GM12865 (cell line): ENCODE results near the gene TEX29.

Experiments used
- DNase-seq: peaks from one replicate; pipeline ENCODE4 v3.0.0; 2010; ENCODE audit warnings: low read depth
- H3K4me3 ChIP-seq: 2 replicates; pipeline ENCODE4 v1.5.1; 2011; ENCODE audit warnings: mild to moderate bottlenecking, low read depth, low read length, control low read depth
- TF ChIP-seq, protein P1 (sequence below): IDR thresholded peaks from 2 replicates; pipeline ENCODE4 v1.5.1; 2011; ENCODE audit warnings: low read length, control low read depth, low read depth, inconsistent platforms; ENCODE audit not compliant: insufficient read depth; ENCODE audit errors: missing control alignments

The TEX29 gene

DNA sequence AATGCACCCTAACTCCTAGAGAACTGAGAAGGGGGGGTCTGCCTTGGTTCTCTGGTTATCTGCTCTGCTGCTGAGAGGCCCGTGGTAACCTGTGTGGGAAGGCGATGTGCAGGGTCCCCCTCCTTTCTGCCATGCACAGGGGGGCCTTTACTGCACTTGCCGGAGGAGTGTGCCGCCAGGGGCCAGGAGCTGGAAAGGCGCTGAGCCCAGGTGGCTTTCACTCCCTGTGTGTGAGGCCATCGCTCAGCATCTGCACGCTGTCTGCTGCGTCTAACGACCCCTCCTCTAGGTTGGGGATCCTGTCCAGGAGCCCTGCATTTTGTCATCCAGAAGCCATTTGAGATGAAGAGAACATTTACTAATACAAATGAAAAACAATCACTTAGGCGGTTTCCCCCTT lies 37.0 kb upstream of the TEX29 start:
- H3K4me3 ChIP-seq = no peak overlapping the region
- DNase-seq = no peak
- TF ChIP-seq, protein P1, sequence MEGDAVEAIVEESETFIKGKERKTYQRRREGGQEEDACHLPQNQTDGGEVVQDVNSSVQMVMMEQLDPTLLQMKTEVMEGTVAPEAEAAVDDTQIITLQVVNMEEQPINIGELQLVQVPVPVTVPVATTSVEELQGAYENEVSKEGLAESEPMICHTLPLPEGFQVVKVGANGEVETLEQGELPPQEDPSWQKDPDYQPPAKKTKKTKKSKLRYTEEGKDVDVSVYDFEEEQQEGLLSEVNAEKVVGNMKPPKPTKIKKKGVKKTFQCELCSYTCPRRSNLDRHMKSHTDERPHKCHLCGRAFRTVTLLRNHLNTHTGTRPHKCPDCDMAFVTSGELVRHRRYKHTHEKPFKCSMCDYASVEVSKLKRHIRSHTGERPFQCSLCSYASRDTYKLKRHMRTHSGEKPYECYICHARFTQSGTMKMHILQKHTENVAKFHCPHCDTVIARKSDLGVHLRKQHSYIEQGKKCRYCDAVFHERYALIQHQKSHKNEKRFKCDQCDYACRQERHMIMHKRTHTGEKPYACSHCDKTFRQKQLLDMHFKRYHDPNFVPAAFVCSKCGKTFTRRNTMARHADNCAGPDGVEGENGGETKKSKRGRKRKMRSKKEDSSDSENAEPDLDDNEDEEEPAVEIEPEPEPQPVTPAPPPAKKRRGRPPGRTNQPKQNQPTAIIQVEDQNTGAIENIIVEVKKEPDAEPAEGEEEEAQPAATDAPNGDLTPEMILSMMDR = no peak

DNA sequence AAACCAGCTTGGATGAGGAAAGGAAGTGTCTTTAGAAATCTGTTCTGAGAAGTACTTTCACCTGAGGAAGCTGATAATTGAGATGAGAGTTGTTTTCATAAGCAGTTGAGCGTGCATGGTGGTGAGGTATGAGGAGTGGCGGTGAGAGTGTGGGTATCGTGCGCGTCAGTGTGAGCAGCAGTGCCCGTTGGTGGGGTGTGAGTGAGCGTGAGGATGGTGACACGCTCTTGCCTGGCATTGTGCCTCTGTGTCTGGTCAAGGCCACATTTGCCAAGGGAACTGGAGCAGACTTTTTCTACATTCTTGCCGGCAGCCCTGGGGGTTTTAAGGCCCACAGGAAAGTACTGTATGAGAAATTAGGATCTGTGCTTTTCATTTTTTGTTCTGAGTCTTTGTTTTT lies 36.5 kb upstream of the TEX29 start:
- no peak overlapping the region for H3K4me3 ChIP-seq
- DNase-seq = no peak
- TF ChIP-seq, protein P1 = no peak

DNA sequence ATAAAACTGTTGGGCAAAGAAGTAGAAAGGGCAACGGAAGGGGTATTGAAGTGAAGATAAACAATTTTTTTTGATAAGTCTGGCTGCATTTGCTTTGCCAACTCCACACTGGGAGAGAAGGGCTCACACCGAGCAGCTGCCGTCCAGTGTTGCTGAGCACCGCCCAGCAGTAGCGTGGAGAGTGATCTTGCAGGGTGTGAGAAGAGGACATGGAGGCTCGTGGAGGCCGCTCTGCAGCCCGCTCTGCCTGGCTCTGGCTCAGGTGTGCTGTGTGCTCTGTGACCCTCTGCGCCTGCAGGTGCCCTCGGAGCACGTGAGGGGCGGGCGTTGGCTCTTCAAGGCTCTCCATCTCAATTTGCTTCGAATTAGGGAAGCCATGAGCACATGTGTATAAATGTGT lies 35.9 kb upstream of the TEX29 start:
- DNase-seq = no peak
- no peak overlapping the region for H3K4me3 ChIP-seq
- TF ChIP-seq, protein P1 = no peak

DNA sequence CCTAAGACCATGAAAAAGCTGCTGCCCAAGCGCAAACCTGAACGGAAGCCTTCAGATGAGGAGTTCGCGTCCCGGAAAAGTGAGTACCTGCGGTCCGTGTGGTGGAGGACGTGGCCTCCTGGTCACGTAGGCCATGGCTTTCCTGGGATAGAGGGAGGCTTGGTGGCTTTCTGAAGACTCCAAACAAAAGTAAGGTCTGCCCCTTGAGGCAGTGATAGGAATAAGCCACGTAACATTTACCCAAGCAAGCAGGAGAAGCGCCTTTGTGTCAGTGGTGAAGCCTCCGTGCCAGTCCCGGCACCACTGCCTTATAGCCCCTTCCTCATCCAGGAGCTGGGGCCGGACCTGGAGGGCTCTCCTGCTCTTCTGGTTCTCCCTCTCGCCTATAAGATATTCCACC lies 34.3 kb upstream of the TEX29 start:
- H3K4me3 ChIP-seq = no peak overlapping the region
- DNase-seq = no peak
- TF ChIP-seq, protein P1 = no peak

DNA sequence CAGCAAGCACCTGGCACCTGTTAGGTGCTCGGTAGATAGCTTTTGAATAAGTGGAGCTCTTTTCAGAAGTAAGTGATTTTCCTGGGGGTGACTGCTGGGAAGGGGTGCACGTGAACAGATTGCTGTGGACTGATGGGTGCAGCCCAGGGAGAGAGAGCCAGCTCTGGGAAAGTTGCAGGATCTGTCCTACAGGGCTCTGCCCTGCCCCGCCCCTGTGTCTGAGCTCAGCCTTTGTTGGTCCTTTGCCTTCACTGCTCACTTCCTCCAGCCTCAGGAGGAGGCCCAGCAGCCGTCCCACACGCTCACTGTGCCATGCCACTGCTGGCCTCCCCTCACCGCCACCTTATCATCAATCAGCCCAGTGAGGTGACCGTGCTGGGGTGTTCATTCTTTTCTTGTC lies 33.7 kb upstream of the TEX29 start:
- TF ChIP-seq, protein P1 = no peak
- no peak overlapping the region for H3K4me3 ChIP-seq
- DNase-seq = no peak

DNA sequence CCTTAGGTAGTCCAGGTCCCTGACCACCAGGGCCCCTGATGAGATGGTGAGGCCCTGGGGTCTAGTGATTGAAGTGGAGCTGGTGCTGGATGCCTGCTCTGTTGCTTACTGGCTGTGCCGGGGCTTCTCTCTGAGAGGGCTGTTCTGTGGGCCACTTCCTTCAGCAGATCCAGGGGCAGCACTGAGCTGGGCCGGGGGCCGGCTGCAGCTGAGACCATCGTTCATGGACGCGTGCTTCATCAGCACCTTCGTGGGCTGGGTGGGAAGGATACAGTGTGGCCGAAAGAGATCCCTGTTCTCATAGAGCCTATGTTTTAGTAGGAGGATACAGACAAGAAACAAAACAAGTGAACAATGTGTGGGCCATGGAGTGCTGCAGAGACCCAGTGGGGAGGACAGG lies 33.2 kb upstream of the TEX29 start:
- TF ChIP-seq, protein P1 = no peak
- no peak for DNase-seq
- no peak overlapping the region for H3K4me3 ChIP-seq

DNA sequence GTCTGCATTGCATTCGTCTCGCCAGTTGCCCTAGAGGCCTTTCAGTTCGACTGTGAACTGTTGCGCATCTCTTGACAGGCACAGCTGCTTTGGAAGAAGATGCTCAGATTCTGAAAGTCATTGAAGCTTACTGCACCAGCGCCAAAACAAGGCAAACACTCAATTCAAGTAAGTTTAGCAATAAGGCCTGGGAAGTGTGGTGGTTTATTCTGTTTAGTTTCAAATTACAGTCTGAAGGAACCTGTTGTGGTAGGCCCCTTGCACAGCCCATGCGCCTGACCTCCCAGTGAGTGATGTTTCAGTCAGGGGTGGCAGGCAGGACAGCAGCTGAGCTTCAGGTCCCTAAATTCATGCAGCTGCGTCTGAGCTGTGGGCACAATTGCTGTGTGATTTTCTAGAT lies 32.2 kb upstream of the TEX29 start:
- no peak overlapping the region for H3K4me3 ChIP-seq
- TF ChIP-seq, protein P1 = no peak
- DNase-seq = no peak
